GM10847 (cell line): ENCODE data around the gene OPCML.

Experiments
- POLR2A ChIP-seq: IDR thresholded peaks from 2 replicates; pipeline ENCODE4 v1.6.1; 2011; ENCODE audit not compliant: insufficient read length; ENCODE audit errors: extremely low read depth

The OPCML gene

GRCh38 chr11:133531971-133532651 lies at the start of gene OPCML:
Gene OPCML (minus strand): TSS chr11:133532501.
- TF ChIP-seq POLR2A, result no peak

- no peak for TF ChIP-seq POLR2A
These were observed 48.8 kb upstream of the OPCML start for GRCh38 chr11:133581091-133581490.

- no peak for TF ChIP-seq POLR2A
These were observed 47.1 kb upstream of the OPCML start for GRCh38 chr11:133579165-133580031.

GRCh38 chr11:133577403-133577802 lies 45.1 kb upstream of the OPCML start:
- no peak for TF ChIP-seq POLR2A

GRCh38 chr11:133576351-133576750 lies 44.0 kb upstream of the OPCML start:
- no peak for TF ChIP-seq POLR2A

GRCh38 chr11:133573081-133573480 lies 40.8 kb upstream of the OPCML start:
- no peak for TF ChIP-seq POLR2A

- no peak for TF ChIP-seq POLR2A
These were observed 38.1 kb upstream of the OPCML start for GRCh38 chr11:133570376-133570775.

GRCh38 chr11:133563505-133564025 lies 31.3 kb upstream of the OPCML start:
- TF ChIP-seq POLR2A, result no peak

- no peak for TF ChIP-seq POLR2A
These were observed 28.2 kb upstream of the OPCML start for GRCh38 chr11:133560472-133560855.

- TF ChIP-seq POLR2A, result no peak
These were observed 27.7 kb upstream of the OPCML start for GRCh38 chr11:133559833-133560471.

- TF ChIP-seq POLR2A, result no peak
These were observed 27.1 kb upstream of the OPCML start for GRCh38 chr11:133559382-133559781.

GRCh38 chr11:133555034-133555433 lies 22.7 kb upstream of the OPCML start:
- no peak for TF ChIP-seq POLR2A

- no peak for TF ChIP-seq POLR2A
These were observed 21.8 kb upstream of the OPCML start for GRCh38 chr11:133553885-133554740.

- TF ChIP-seq POLR2A, result no peak
These were observed 20.6 kb upstream of the OPCML start for GRCh38 chr11:133552938-133553337.

- no peak for TF ChIP-seq POLR2A
These were observed 18.8 kb upstream of the OPCML start for GRCh38 chr11:133551064-133551463.
